Erythroblast (primary cell): ENCODE results near the gene FCGR3A.
"Not testable (repeated sequence)": the region's sequence is repeated elsewhere in the genome, so short reads cannot be mapped to it uniquely, and the experiment has no call there.

Experiments used
- GATA1 ChIP-seq: IDR thresholded peaks from 2 replicates; pipeline ENCODE4 v1.6.1; 2011; ENCODE audit warnings: low read depth, mild to moderate bottlenecking, control low read depth, low read length, moderate library complexity
- POLR2A ChIP-seq: IDR thresholded peaks from 2 replicates; pipeline ENCODE4 v1.6.1; 2011; ENCODE audit warnings: mild to moderate bottlenecking, low read length

DNA sequence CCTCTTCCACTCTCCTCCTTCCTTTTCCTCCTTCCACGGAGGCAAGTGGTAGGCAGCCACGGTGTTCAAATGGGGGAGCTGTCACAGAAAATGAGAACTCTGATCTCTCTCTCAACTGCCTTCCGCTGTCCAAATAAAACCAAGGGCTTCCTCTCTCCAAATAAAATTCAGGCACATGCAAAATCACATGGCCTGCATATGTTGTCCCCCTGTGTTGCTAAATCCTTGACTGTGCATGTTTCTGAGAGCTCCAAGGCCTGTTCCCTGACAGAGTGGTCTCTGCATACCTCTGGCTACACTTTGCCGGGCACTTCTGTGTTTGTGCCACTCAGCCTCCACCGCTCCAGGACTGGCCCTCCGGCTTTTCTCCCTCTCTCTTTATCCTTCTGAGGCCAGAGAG is 39.0 kb upstream of the FCGR3A start:
- not testable (repeated sequence) for TF ChIP-seq POLR2A, GATA1
